GOT3 (cell line): ENCODE data around the gene PPP1R13B.

ENCODE experiments used
- DNase-seq: peaks from one replicate; lab custom pipeline; 2025; ENCODE audit warnings: mixed read lengths; lab: John Stamatoyannopoulos, UW

Gene PPP1R13B

GRCh38 chr14:103838117-103838516 is 9.3 kb downstream of the PPP1R13B start:
- DNase-seq, result no peak

DNA sequence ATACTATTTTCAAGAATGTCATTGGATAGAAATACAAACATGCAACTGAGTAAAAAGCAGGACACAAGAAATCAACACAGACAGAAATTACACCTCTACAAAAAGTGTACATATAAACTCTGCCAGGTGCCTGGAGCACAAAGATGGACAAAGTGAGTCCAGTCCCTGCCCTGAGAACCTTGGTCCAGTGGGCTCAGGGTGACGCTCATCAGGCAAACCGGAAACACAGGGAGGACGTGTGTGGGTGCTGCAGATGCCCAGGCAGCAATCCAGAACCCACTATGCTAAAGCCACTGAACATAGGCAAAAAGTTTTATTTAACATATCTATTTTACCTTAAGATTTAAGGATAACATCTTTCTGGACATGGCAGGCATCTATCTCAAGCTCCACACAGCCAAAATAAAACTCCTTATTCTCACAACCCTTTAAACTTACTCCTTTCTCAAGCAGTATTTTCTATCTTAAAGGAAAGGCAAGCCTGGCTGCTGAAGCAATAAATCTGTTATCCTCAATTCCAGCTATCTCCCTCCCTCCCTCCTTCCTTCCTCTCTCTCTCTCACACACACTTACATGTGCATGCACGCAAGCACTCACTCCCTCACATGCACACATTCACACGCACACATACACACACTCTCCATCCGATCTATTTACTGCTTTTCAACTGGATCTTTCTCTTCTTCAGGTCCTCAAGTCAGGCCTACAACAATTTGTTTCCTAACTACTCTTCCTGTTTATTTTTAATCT is 10.2 kb downstream of the PPP1R13B start:
- no peak for DNase-seq

GRCh38 chr14:103834956-103835355 is 12.4 kb downstream of the PPP1R13B start:
- DNase-seq, result no peak

GRCh38 chr14:103833711-103834110 is 13.7 kb downstream of the PPP1R13B start:
- DNase-seq, result no peak

DNA sequence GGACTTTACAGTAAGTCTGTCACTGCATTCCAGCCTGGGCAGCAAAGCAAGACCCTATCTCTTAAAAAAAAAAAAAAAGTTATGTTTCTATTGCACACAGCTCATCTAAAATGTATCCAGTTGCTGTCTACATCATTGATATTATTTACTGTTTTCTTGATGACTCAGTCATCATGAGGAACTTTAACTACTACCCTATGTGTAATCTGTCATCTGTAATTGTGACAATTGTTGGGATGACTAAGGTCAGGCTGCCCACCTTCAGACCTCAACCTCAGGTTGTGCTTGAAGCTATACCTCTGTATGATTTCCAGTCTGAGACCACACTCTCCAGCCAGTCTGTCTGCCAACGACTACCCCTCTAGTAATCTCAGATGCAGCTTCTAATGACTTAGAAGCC is 15.3 kb downstream of the PPP1R13B start:
- no peak for DNase-seq

DNA sequence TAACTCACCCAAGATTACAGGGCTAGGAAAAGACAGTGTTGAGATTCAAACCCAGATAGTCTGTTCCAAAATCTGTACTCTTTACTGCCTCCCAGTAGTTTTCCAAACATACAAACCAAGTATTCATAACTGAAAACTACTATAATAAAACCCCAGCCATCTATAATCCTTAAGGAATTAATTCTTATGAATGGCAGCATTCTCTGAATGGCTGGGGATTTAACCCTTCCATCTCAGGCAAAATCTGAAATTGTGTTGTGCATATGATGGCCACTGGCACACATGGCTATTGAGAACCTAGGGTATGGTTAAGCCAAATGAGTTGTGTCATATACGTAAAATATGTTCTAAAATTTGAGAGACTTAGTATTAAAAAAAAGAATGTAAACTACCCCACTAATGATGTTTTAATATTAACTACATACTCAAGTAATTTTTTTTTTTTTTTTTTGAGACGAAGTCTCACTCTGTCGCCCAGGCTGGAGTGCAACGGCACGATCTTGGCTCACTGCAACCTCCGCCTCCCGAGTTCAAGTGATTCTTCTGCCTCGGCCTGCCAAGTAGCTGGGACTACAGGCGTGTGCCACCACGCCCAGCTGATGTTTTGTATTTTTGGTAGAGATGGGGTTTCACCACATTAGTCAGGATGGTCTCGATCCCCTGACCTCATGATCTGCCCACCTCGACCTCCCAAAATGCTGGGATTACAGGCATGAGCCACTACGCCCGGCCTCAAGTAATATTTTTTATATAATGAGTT is 16.7 kb downstream of the PPP1R13B start:
- DNase-seq, result no peak

DNA sequence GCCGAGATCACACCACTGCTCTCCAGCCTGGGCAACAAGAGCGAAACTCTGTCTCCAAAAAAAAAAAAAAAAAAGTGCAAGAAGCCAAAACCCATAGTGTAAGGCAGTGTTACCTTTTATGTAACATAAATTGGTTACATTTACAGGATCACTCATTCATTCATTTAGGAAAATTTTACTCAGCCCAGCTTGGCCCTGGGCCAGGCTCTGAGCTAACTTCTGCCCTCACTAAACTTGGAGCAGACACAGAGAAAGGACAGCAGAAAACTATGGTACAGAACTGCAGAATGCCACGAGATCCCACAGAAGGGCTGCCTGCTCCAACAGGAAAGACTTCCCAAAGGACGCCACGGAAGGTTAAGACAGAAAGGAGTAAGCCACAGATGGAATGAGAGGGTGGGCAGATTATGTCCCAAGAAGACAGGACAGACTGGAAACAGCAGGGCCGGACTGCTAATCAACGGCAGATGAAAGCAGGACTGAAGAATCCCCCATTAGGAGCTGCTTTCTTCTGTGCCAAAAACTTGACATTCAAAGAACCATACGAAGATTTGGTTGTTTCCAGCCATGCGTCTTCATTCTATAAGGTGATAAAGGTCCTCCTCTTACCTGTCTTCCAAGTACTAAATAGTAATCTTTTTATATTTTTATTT is 18.9 kb downstream of the PPP1R13B start:
- DNase-seq, result no peak

- DNase-seq, result no peak
These were observed 22.3 kb downstream of the PPP1R13B start for GRCh38 chr14:103825101-103825500.

- no peak for DNase-seq
These were observed 26.5 kb downstream of the PPP1R13B start for GRCh38 chr14:103820908-103821307.

GRCh38 chr14:103820382-103820781 is 27.0 kb downstream of the PPP1R13B start:
- DNase-seq, result no peak

- no peak for DNase-seq
These were observed 27.7 kb downstream of the PPP1R13B start for GRCh38 chr14:103819503-103820307.

GRCh38 chr14:103818870-103819269 is 28.5 kb downstream of the PPP1R13B start:
- no peak for DNase-seq

GRCh38 chr14:103818422-103818821 is 29.0 kb downstream of the PPP1R13B start:
- no peak for DNase-seq

- no peak for DNase-seq
These were observed 29.8 kb downstream of the PPP1R13B start for GRCh38 chr14:103817595-103817994.

- no peak for DNase-seq
These were observed 30.4 kb downstream of the PPP1R13B start for GRCh38 chr14:103816991-103817390.

- DNase-seq, result no peak
These were observed 32.1 kb downstream of the PPP1R13B start for GRCh38 chr14:103815253-103815652.

GRCh38 chr14:103811189-103811588 is 36.2 kb downstream of the PPP1R13B start:
- no peak for DNase-seq

DNA sequence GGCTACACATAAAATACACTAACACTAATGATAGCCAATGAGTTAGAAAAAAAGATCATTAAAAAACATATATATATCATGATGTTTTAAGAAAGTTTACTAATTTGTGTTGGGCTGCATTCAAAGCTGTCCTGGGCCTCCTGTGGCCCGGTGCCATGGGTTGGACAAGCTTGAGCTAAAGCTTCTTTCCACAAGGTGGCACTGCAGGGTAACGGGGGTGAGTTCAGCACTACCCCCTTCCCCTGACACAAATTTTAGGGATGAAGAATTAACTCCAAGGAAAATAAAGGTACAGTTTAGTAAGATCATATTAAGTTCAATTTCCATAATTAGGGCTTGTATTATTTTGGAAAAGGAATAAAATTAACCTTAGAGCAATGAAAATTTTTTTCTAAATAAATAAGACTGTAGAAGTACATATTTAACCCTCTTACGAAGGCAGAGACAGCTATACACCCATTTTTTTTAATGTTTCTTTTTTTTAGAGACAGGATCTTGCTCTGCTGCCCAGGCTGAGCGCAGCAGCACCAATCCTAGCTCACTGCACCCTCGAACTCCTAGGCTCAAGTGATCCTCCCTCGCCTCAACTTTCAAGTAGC is 38.9 kb downstream of the PPP1R13B start:
- DNase-seq, result no peak

DNA sequence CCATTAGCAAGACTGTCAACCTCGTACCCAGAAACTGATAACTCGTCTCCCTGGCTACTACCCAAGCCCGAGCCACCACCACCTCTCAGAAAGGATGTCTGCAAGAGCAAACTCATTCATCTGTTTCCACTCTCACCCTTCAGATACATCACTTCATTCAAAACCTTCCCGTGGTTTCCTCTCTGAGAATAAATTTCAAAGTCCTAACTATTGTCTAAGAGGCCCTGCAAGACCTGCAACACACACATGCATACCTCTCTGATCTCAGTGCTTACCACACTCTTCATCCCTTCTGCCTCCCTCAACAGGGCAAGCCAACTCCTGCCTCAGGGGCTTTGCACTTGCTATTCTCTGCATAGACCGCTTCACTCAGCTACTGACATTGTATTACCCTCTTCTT is 40.6 kb downstream of the PPP1R13B start:
- DNase-seq, result no peak

- no peak for DNase-seq
These were observed 41.7 kb downstream of the PPP1R13B start for GRCh38 chr14:103805708-103806107.

DNA sequence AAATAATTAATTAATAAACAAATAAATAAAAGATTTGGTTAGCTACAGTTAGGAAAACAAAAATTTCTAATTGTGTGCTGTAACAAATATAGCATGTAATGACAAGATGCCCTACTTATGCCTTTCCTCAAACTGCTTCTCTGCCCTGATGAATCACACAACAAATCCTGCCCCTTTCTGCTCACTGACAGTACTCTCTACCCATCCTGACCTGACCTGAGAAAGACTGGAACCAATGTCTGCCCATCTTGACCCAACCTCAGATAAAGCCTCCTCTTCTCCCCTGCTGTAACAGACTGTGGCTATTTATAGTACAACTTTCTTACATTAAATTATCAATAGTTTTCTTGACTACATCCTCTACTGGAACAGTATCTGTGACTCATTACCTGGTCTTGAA is 43.7 kb downstream of the PPP1R13B start:
- no peak for DNase-seq

DNA sequence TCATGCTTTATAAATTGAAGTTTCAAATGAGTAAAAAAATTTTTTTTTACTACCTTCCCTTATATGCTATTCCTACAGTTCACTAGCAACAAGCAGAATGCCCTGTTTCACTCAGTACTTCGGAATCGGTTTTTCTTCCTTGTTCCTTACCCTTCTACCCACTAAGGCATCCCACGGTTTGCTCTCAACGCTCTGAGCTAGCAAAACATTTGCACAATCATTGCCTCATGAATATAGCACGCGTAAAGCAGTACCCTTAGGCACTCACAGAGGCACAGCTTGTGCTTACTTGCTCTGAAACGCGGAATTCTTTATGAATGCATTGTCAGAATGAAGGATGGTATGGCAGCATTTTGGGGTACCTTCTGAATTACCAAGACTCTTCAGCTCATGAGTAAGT is 45.0 kb downstream of the PPP1R13B start:
- no peak for DNase-seq
